AG04449 (cell line): ENCODE data around the gene DTNA.

Experiments
- CTCF ChIA-PET: fragments of 350-600 bp; formaldehyde crosslinking; extraction: SDS; loops from one replicate; lab custom pipeline; 2021; ENCODE audit warnings: antibody characterized with exemption; lab: Yijun Ruan, JAX
- POLR2A ChIA-PET: fragments of 400-600, 350-600 bp; formaldehyde crosslinking; extraction: SDS; loops from one replicate; lab custom pipeline; 2020; ENCODE audit warnings: antibody characterized with exemption, inconsistent platforms; lab: Yijun Ruan, JAX
- DNase-seq: peaks from one replicate; pipeline ENCODE4 v3.0.0-alpha.2; 2010; ENCODE audit warnings: low read depth, low spot score
- H3K4me3 ChIP-seq: 2 replicates; pipeline ENCODE4 v1.5.1; 2011; ENCODE audit warnings: low read depth, mild to moderate bottlenecking, control low read depth, low read length
- CTCF ChIP-seq: IDR thresholded peaks from one replicate; pipeline ENCODE4 v1.5.1; 2011; ENCODE audit warnings: mild to moderate bottlenecking, moderate library complexity, low read length, control low read depth, inconsistent platforms; ENCODE audit not compliant: insufficient read depth; ENCODE audit errors: missing control alignments

Gene DTNA

GRCh38 chr18:34838669-34839068, 128.6 kb downstream of the DTNA start:
- POLR2A ChIA-PET: no interaction called here
- CTCF ChIA-PET: interaction anchor here (1.3 kb wide), 1 partner anchor 28 kb away, joined by 3 read pairs; no protein-coding TSS in a partner anchor
- no peak overlapping the region for H3K4me3 ChIP-seq

GRCh38 chr18:34840256-34840826, 130.2 kb downstream of the DTNA start:
- POLR2A ChIA-PET: no interaction called here
- CTCF ChIA-PET: interaction anchor here (1.0 to 2.5 kb wide), 3 partner anchors 26 to 718 kb away, joined by 3 to 11 read pairs (median 3); no protein-coding TSS in a partner anchor
- no peak for TF ChIP-seq CTCF
- no peak overlapping the region for H3K4me3 ChIP-seq
- no peak for DNase-seq

More at GRCh38 chr18:34838669-34839068, 128.6 kb downstream of the DTNA start:
- TF ChIP-seq CTCF: no peak
- no peak for DNase-seq

- DNase-seq: no peak
- ChIA-PET CTCF (interaction anchor here (0.9 to 2.5 kb wide), 4 partner anchors 25 to 720 kb away, joined by 3 to 11 read pairs (median 4); no protein-coding TSS in a partner anchor), POLR2A (no interaction called here)
- TF ChIP-seq CTCF: no peak
- no peak overlapping the region for H3K4me3 ChIP-seq
Measured at GRCh38 chr18:34841891-34842290, 131.8 kb downstream of the DTNA start.

- POLR2A ChIA-PET: no interaction called here
- no peak for TF ChIP-seq CTCF
- no peak for DNase-seq
- CTCF ChIA-PET: no interaction called here
- no peak overlapping the region for H3K4me3 ChIP-seq
Measured at GRCh38 chr18:34844072-34844471, 134.0 kb downstream of the DTNA start.

- no peak for TF ChIP-seq CTCF
- POLR2A ChIA-PET: no interaction called here
- DNase-seq: no peak
- no peak overlapping the region for H3K4me3 ChIP-seq
- CTCF ChIA-PET: no interaction called here
Measured at GRCh38 chr18:34844732-34845459, 134.8 kb downstream of the DTNA start.

GRCh38 chr18:34847408-34847807, 137.3 kb downstream of the DTNA start:
- POLR2A ChIA-PET: no interaction called here
- no peak overlapping the region for H3K4me3 ChIP-seq
- no peak for DNase-seq
- no peak for TF ChIP-seq CTCF
- CTCF ChIA-PET: no interaction called here
